NOMO-1 treated with dmso at 0.1 percent for 144 hours (cell line): ENCODE results near the gene GRB7.
A peak's percentile ranks its signal among the peaks of the same experiment; 100 is the strongest.

ENCODE experiments used
- DNase-seq: peaks from one replicate; lab custom pipeline; 2025; ENCODE audit not compliant: unreplicated experiment; lab: John Stamatoyannopoulos, UW

Gene GRB7

GRCh38 chr17:39769974-39770587 lies 32.3 kb downstream of the GRB7 start:
- DNase-seq = no peak

GRCh38 chr17:39772415-39772814 lies 34.7 kb downstream of the GRB7 start:
- DNase-seq = no peak

- DNase-seq = no peak
Measured at GRCh38 chr17:39772987-39773934, 35.5 kb downstream of the GRB7 start.

GRCh38 chr17:39774047-39774446 lies 36.3 kb downstream of the GRB7 start:
- no peak for DNase-seq

- no peak for DNase-seq
Measured at GRCh38 chr17:39775031-39775430, 37.3 kb downstream of the GRB7 start.

- no peak for DNase-seq
Measured at GRCh38 chr17:39776252-39776651, 38.5 kb downstream of the GRB7 start.

GRCh38 chr17:39777534-39778365 lies 40.0 kb downstream of the GRB7 start:
- DNase-seq = no peak

- DNase-seq = no peak
Measured at GRCh38 chr17:39781031-39781860, 43.5 kb downstream of the GRB7 start.

- no peak for DNase-seq
Measured at GRCh38 chr17:39781861-39782213, 44.1 kb downstream of the GRB7 start.

GRCh38 chr17:39782481-39782880 lies 44.7 kb downstream of the GRB7 start:
- peak; percentile 21 for DNase-seq

GRCh38 chr17:39782980-39783379 lies 45.2 kb downstream of the GRB7 start:
- no peak for DNase-seq

GRCh38 chr17:39787041-39787440 lies 49.3 kb downstream of the GRB7 start:
- DNase-seq = no peak

GRCh38 chr17:39787743-39788484 lies 50.2 kb downstream of the GRB7 start:
- no peak for DNase-seq

GRCh38 chr17:39791111-39791992 lies 53.6 kb downstream of the GRB7 start:
- no peak for DNase-seq

- DNase-seq = no peak
Measured at GRCh38 chr17:39792526-39793221, 54.9 kb downstream of the GRB7 start.

GRCh38 chr17:39793301-39793872 lies 55.6 kb downstream of the GRB7 start:
- no peak for DNase-seq

- DNase-seq = no peak
Measured at GRCh38 chr17:39794249-39794970, 56.7 kb downstream of the GRB7 start.
